ENCODE results near the gene RARA.

The RARA gene

DNA sequence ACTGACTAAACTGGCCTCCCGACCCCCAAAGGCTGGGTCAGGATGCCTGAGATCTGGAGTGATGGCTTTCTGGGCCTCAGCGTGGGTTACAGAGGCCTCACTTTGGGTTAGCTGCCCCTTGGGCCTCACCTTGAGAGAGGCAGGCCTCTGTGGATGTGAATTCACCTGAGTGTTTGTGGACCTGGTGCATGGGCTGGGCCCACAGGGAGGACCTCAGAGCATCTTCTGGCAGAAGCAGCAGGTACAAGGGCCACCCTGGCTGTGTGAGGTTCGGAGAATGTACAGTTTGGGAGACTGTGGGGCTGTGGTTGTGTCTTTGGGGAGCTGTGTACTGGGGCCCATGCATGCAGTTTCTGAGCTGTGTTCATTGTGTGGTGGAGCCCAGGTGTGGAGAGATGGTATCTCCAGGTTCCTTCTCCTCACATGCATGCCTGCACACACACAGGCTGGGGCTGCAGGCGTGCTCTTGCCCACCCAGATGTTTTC is 18.3 kb downstream of the RARA start:
- TF ChIP-seq, protein P1, sequence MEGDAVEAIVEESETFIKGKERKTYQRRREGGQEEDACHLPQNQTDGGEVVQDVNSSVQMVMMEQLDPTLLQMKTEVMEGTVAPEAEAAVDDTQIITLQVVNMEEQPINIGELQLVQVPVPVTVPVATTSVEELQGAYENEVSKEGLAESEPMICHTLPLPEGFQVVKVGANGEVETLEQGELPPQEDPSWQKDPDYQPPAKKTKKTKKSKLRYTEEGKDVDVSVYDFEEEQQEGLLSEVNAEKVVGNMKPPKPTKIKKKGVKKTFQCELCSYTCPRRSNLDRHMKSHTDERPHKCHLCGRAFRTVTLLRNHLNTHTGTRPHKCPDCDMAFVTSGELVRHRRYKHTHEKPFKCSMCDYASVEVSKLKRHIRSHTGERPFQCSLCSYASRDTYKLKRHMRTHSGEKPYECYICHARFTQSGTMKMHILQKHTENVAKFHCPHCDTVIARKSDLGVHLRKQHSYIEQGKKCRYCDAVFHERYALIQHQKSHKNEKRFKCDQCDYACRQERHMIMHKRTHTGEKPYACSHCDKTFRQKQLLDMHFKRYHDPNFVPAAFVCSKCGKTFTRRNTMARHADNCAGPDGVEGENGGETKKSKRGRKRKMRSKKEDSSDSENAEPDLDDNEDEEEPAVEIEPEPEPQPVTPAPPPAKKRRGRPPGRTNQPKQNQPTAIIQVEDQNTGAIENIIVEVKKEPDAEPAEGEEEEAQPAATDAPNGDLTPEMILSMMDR (IDR thresholded peaks at IDR 0.05; ENCODE audit: low read depth, low read length) = no peak
- no peak overlapping the region for H3K4me3 ChIP-seq (ENCODE audit: low read depth, low read length)

DNA sequence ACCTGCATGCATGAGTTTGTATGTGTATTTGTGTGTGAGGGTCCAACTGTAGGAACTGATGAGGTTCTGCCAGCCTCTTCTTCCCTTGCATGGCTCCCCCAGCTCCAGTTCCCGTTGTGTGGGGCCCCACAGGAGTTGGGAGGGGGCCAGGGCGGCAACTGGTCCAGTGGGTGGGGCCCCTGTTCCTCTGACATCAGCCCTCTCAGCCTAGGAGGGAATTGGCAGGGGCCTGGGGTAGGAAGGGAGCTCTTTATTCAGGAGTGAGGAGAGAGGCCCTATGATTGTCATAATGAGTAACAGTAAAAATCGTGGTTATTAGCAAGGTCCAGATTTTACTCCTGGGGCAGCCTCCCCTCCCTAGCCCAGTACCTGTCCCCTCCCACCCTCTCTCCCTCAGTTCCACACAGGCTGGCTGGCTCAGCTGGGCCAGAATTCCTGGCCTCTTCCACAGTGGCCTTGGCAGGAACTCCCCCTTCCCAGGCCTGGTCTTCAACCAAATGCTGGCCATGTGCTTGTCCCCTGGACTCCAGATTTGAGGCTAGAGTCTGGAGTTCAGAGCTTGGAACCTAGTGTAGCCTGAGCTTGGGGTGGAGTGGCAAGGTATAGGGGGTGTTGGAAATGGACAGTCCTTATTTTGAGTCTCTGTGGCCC is 18.9 kb downstream of the RARA start:
- TF ChIP-seq, protein P1 (IDR thresholded peaks at IDR 0.05; ENCODE audit: low read depth, low read length) = no peak
- H3K4me3 ChIP-seq (ENCODE audit: low read depth, low read length) = no peak overlapping the region

GRCh38 chr17:40328386-40328766 is 19.4 kb downstream of the RARA start:
- TF ChIP-seq, protein P1 (IDR thresholded peaks at IDR 0.05; ENCODE audit: low read depth, low read length) = no peak
- no peak overlapping the region for H3K4me3 ChIP-seq (ENCODE audit: low read depth, low read length)

DNA sequence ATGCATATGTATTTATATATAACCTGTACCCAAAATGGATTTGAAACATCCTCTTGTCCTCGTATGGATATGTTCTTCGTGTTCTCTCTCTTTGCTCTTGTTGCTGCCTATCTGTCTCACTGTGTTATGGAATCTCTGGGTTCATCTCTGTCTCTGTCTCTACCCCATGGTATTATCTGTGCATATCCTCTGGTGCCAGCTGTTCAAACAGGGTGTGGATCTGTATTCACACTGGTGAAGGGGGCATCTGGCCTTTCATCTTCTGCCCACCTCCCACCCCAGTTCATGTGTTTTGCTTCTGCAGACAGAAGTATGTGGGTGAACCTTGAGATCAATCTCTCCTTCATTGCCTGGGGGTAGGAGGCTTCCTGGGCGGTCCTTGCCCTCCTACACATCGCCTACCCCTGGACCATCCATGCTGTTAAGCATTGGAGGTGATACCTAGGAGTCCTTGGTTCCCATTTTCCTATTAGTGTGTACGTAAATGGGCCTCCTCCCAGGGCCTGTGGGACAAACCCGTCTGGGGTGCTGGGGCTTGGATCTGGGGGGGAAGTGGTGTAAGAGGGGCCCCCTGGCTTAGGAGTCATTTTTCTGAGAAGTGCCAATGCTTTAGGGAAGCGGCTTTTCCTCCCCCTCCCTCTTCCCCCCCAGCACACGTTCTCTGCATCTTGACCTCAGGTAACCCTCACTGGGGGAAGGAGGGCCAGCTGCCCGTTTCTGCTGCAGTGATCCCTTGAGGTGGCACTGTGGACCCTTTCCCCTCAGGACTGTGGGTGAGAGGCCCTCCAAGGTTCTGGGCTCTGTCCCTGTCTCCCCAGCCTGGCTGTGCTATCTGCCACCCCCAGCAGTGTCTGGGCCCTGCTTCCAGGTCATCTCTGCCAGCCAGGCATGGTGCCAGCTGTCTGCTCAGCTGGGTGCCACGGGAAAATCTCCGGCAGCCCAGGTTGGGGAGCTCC is 21.1 kb downstream of the RARA start:
- TF ChIP-seq, protein P1 (IDR thresholded peaks at IDR 0.05; ENCODE audit: low read depth, low read length) = no peak
- no peak overlapping the region for H3K4me3 ChIP-seq (ENCODE audit: low read depth, low read length)

GRCh38 chr17:40330850-40331470 is 22.0 kb downstream of the RARA start:
- H3K4me3 ChIP-seq (ENCODE audit: low read depth, low read length) = no peak overlapping the region
- TF ChIP-seq, protein P1 (IDR thresholded peaks at IDR 0.05; ENCODE audit: low read depth, low read length) = no peak

DNA sequence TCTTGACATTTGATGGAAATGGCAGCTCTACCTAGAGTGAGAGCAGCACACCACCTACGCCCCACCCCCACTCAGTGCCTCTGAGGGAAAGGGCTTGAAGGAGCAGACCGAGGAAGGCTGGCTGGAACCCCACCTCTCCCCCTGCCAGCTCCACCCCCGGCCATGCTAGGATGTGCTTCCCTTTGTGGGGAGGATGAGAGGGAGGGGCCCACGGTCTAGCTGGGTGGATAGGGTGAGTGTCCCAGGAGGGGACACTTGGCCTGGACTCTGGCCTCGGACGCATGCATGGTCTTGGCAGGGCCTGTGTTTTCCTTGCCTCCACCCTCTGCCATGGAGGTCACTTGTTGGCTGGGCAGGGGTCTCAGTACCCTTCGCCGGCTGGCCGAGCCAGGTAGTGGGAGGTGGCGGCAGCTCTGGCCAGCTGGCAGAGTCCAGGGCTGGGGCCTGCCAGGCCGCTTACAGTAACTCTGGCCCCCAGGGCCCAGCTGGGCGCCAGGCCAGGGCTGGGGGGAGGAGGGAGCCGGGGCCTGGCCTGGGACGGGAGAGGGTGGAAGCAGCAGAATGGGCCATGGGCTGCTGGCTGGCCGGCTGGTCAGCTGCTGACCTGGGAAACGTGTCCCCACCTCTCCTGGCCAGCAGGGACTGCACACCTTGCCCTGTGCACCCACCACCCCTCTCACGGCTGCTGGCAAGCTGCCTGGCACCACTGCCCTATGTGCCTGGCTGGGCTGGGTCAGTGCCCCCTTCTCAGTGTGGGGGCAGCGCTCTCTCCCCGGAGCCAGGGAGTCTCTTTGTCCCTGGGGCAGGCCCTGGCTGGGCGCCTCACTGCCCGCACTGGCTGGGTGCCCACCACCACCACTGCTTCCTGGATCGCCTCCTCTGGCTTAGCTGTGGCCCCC is 23.0 kb downstream of the RARA start:
- H3K4me3 ChIP-seq (ENCODE audit: low read depth, low read length) = no peak overlapping the region
- TF ChIP-seq, protein P1 (IDR thresholded peaks at IDR 0.05; ENCODE audit: low read depth, low read length) = no peak

Data from WI38 (cell line).